ENCODE data around the gene C17orf67.

DNA sequence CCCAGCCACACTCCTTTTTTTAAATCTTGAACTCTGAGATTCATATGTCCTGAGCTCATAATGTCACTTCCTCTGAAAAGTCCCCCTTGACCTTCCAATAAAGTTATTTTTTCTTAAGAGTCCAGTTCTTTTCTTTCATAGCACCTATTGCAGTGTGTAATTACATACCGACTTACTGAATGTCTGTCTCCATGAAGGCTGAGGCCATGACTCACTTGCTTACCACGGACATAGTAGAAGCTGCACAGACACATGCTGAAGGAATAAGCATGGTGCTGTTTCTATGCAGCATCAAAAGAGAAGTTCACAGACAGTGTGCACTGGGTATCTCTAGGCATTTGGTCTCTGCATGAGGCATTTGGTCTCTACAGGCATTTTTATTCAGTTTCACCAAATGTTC lies 77.2 kb downstream of the C17orf67 start:
- TF ChIP-seq, protein P1, sequence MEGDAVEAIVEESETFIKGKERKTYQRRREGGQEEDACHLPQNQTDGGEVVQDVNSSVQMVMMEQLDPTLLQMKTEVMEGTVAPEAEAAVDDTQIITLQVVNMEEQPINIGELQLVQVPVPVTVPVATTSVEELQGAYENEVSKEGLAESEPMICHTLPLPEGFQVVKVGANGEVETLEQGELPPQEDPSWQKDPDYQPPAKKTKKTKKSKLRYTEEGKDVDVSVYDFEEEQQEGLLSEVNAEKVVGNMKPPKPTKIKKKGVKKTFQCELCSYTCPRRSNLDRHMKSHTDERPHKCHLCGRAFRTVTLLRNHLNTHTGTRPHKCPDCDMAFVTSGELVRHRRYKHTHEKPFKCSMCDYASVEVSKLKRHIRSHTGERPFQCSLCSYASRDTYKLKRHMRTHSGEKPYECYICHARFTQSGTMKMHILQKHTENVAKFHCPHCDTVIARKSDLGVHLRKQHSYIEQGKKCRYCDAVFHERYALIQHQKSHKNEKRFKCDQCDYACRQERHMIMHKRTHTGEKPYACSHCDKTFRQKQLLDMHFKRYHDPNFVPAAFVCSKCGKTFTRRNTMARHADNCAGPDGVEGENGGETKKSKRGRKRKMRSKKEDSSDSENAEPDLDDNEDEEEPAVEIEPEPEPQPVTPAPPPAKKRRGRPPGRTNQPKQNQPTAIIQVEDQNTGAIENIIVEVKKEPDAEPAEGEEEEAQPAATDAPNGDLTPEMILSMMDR (IDR thresholded peaks at IDR 0.05), result no peak
- no peak for TF ChIP-seq POLR2A (IDR thresholded peaks at IDR 0.05)
